Prostate gland (tissue), 2 donors: ENCODE data around the gene ITPKB.

ENCODE experiments used
- POLR2A ChIP-seq: fragments of 450-650 bp; IDR thresholded peaks from one replicate; pipeline ENCODE4 v1.6.1; 2016; ENCODE audit warnings: antibody characterized with exemption, mild to moderate bottlenecking
- POLR2AphosphoS5 ChIP-seq: sonication (generic); formaldehyde crosslinking; IDR thresholded peaks from one replicate; pipeline ENCODE4 v1.6.1; 2017; ENCODE audit warnings: antibody characterized with exemption
- TF ChIP-seq, protein P1 (sequence below), 4 experiments: fragments of 200-600 bp in 2 of 4; fragments of 450-650 bp in 2 of 4; sonication (generic) in 2 of 4; IDR thresholded peaks; 1 replicate in 3 of 4; 2 replicates in 1 of 4; pipeline ENCODE4 v1.5.1; 2016 to 2019; ENCODE audit warnings: antibody characterized with exemption in 4 of 4, mild to moderate bottlenecking in 2 of 4, moderate library complexity in 2 of 4

GRCh38 chr1:226605318-226605950 is 133.6 kb downstream of the ITPKB start:
- TF ChIP-seq, protein P1, sequence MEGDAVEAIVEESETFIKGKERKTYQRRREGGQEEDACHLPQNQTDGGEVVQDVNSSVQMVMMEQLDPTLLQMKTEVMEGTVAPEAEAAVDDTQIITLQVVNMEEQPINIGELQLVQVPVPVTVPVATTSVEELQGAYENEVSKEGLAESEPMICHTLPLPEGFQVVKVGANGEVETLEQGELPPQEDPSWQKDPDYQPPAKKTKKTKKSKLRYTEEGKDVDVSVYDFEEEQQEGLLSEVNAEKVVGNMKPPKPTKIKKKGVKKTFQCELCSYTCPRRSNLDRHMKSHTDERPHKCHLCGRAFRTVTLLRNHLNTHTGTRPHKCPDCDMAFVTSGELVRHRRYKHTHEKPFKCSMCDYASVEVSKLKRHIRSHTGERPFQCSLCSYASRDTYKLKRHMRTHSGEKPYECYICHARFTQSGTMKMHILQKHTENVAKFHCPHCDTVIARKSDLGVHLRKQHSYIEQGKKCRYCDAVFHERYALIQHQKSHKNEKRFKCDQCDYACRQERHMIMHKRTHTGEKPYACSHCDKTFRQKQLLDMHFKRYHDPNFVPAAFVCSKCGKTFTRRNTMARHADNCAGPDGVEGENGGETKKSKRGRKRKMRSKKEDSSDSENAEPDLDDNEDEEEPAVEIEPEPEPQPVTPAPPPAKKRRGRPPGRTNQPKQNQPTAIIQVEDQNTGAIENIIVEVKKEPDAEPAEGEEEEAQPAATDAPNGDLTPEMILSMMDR (IDR thresholded peaks at IDR 0.05) = no peak
- TF ChIP-seq POLR2A (no peak), POLR2AphosphoS5 (no peak)
